Neutrophil (primary cell): Measurements from ENCODE around the gene ANKRD1.
"Not testable (repeated sequence)": the region's sequence is repeated elsewhere in the genome, so short reads cannot be mapped to it uniquely, and the experiment has no call there.

Experiments used
- H3K27ac ChIP-seq: fragments of 200-600 bp; sonication (generic); 2 replicates; pipeline ENCODE4 v1.5.1; 2016; ENCODE audit warnings: mild to moderate bottlenecking, moderate library complexity
- H3K27me3 ChIP-seq: fragments of 200-600 bp; sonication (generic); 2 replicates; pipeline ENCODE4 v1.6.0; 2016; ENCODE audit warnings: mild to moderate bottlenecking
- H3K36me3 ChIP-seq: fragments of 200-600 bp; sonication (generic); 2 replicates; pipeline ENCODE4 v1.5.1; 2017
- H3K4me1 ChIP-seq, 2 experiments: fragments of 200-600 bp in 1 of 2; sonication (generic) in 1 of 2; 1 replicate in 1 of 2; 2 replicates in 1 of 2; pipeline versions ENCODE4 v1.5.1 to v1.6.1; 2013 to 2016; ENCODE audit warnings: low read depth in 1 of 2, low read length in 1 of 2, mild to moderate bottlenecking in 1 of 2, moderate library complexity in 1 of 2; ENCODE audit not compliant: control insufficient read depth in 1 of 2, insufficient read depth in 1 of 2
- H3K4me3 ChIP-seq, 2 experiments: fragments of 200-600 bp in 1 of 2; sonication (generic) in 1 of 2; 1 replicate in 1 of 2; 2 replicates in 1 of 2; pipeline ENCODE4 v1.5.1; 2013 to 2016; ENCODE audit warnings: low read depth in 1 of 2, low read length in 1 of 2, mild to moderate bottlenecking in 1 of 2, moderate library complexity in 1 of 2
- H3K9me3 ChIP-seq: fragments of 200-600 bp; sonication (generic); 2 replicates; pipeline ENCODE4 v1.5.1; 2016
- TF ChIP-seq, protein P1 (sequence below): fragments of 200-600 bp; sonication (generic); IDR thresholded peaks from 2 replicates; pipeline ENCODE4 v1.5.1; 2016; ENCODE audit warnings: antibody characterized with exemption

ANKRD1 gene

GRCh38 chr10:90884431-90884830 is 36.5 kb downstream of the ANKRD1 start:
- no peaks in the 10 kb centered on the region for H3K27me3 ChIP-seq
- no peak overlapping the region for H3K27ac ChIP-seq
- H3K4me1 ChIP-seq, result no peaks in the 10 kb centered on the region
- TF ChIP-seq, protein P1, sequence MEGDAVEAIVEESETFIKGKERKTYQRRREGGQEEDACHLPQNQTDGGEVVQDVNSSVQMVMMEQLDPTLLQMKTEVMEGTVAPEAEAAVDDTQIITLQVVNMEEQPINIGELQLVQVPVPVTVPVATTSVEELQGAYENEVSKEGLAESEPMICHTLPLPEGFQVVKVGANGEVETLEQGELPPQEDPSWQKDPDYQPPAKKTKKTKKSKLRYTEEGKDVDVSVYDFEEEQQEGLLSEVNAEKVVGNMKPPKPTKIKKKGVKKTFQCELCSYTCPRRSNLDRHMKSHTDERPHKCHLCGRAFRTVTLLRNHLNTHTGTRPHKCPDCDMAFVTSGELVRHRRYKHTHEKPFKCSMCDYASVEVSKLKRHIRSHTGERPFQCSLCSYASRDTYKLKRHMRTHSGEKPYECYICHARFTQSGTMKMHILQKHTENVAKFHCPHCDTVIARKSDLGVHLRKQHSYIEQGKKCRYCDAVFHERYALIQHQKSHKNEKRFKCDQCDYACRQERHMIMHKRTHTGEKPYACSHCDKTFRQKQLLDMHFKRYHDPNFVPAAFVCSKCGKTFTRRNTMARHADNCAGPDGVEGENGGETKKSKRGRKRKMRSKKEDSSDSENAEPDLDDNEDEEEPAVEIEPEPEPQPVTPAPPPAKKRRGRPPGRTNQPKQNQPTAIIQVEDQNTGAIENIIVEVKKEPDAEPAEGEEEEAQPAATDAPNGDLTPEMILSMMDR, result no peak
- H3K9me3 ChIP-seq, result no peaks in the 10 kb centered on the region
- H3K4me3 ChIP-seq, result no peak overlapping the region
- peaks cover 46% of the 10 kb centered on the region for H3K36me3 ChIP-seq

DNA sequence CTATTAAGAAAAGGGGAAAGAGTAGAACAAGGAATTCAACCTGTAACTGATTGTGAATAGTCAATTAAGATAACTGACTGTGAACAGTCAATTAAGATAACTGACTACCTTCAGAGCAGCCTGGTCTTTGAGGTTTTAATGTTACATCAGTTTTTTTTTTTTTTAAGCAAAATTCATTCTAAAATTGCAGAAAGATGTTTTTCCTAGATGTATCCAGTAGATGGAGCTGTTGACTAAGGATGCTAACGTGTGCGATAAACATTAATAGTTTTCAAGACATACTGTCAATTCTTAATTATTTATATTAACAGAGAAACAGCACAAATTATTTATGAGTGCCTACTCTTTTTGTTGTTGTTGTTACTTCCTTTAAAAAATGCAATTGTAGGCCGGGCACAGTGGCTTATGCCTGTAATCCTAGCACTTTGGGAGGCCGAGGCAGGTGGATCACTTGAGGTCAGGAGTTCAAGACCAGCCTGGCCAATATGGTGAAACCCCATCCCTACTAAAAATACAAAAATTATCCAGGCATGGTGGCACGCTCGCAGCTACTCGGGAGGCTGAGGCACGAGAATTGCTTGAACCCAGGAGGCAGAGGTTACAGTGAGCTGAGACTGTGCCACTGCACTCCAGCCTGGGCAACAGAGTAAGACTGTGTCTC is 40.7 kb downstream of the ANKRD1 start:
- H3K27me3 ChIP-seq, H3K4me3 ChIP-seq, H3K4me1 ChIP-seq, H3K9me3 ChIP-seq, H3K27ac ChIP-seq: not testable (repeated sequence)
- H3K36me3 ChIP-seq, result peaks cover 33% of the 10 kb centered on the region

DNA sequence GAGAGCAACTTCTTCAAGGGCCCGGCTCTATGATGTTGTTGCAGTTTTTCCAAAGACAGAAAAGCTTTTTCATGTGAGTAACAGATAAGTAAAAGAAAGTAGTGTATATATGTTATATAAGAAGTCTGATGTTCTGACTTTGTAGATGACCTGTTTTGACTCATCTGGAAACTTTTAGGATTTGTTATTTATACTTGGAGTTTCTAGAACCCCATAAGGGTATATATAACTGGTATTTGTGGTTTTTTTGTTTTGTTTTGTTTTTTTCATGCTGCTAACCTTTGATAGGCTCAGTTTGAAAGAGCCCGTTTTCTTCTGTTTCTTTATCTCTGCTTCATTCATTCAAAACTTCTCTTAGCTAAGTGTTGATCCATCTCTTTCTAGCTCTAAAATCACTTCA is 41.8 kb downstream of the ANKRD1 start:
- H3K9me3 ChIP-seq, result no peaks in the 10 kb centered on the region
- H3K27ac ChIP-seq, result no peak overlapping the region
- no peaks in the 10 kb centered on the region for H3K4me1 ChIP-seq
- H3K27me3 ChIP-seq, result no peaks in the 10 kb centered on the region
- TF ChIP-seq, protein P1, result no peak
- no peak overlapping the region for H3K4me3 ChIP-seq
- H3K36me3 ChIP-seq, result peaks cover 33% of the 10 kb centered on the region

GRCh38 chr10:90872648-90873020 is 48.3 kb downstream of the ANKRD1 start:
- Histone ChIP-seq H3K4me3 (peak overlapping the region; percentile 58 to 72), H3K27me3 (peaks cover 37% of the 10 kb centered on the region), H3K27ac (no peak overlapping the region), H3K4me1 (peaks cover 15 to 20% of the 10 kb centered on the region in 2 experiments), H3K36me3 (peaks cover 12% of the 10 kb centered on the region), H3K9me3 (no peaks in the 10 kb centered on the region)
- TF ChIP-seq, protein P1, result no peak

GRCh38 chr10:90871766-90872647 is 48.9 kb downstream of the ANKRD1 start, which contains the start of gene RPP30:
RPP30 (plus strand) TSS chr10:90871974; CDS start chr10:90871987, 13 bp downstream.
- Histone ChIP-seq H3K9me3 (no peaks in the 10 kb centered on the region), H3K4me1 (peaks cover 15 to 20% of the 10 kb centered on the region in 2 experiments), H3K4me3 (peak within 1 kb of the TSS; percentile 58 to 72), H3K27me3 (peaks cover 44% of the 10 kb centered on the region), H3K27ac (no peak within 1 kb of the TSS), H3K36me3 (peaks cover 10% of the 10 kb centered on the region)
- TF ChIP-seq, protein P1, result no peak

DNA sequence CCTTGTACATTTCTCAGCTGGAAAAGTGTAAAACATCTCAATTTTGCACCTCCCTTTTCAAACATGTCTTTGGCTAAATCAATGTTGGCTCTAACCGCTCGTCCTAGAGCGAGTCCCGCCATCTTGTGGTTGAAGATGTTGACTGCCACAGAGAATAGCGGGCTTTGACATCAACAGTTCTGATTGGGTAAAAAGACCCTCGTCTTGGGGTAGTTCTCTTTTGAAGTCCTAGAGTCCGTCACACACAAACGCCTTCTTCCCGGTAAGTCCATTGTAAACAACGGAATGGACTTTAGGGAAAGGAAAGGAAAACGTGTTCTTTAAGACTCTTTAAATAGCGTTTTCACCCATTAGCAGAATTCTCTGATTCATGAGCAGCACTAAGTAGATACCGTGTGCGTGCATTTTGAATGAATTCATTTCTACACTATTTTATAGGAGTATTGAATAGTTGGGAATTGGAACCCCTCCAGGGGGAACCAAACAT is 49.6 kb downstream of the ANKRD1 start:
- TF ChIP-seq, protein P1, result no peak
- Histone ChIP-seq H3K4me1 (peaks cover 15 to 20% of the 10 kb centered on the region in 2 experiments), H3K27ac (no peak overlapping the region), H3K9me3 (no peaks in the 10 kb centered on the region), H3K4me3 (peak overlapping the region; percentile 58 to 72), H3K27me3 (peaks cover 50% of the 10 kb centered on the region), H3K36me3 (peaks cover 4% of the 10 kb centered on the region)
